ENCODE results near the gene IER5L.

GRCh38 chr9:129136446-129137035 lies 41.5 kb downstream of the IER5L start:
- TF ChIP-seq CTCF (IDR thresholded peaks at IDR 0.05), result no peak
- TF ChIP-seq, protein P1, sequence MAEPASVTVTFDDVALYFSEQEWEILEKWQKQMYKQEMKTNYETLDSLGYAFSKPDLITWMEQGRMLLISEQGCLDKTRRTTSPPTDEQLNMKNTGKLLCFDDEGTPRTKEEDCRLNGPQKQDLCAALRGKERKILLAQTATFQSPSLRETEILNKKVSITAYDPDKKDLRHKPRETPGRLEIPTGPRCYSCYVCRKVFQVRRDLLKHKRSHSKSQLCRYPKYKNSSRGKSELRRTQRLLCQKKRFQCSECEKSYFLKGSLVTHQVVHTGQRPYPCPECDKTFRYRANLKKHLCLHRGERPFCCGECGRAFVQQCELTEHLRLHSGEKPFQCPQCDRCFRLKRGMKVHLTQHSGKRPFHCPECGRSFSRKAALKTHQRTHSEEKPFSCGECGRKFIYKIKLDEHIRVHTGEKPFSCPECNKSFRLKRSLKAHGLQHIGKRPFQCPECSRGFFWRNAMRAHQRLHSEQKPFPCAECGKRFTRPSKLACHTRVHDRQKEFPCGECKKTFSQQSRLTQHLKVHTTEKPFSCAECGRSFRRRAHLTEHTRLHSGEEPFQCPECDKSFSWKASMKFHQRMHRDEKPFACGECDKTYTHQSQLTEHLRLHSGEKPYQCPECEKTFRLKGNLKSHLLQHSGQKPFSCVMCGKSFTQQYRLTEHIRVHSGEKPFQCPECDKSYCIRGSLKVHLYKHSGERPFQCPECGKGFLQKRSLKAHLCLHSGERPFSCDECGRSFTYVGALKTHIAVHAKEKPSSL (CRISPR knock-in tag; conservative IDR thresholded peaks at IDR 0.05), result no peak
- TF ChIP-seq, protein P2, sequence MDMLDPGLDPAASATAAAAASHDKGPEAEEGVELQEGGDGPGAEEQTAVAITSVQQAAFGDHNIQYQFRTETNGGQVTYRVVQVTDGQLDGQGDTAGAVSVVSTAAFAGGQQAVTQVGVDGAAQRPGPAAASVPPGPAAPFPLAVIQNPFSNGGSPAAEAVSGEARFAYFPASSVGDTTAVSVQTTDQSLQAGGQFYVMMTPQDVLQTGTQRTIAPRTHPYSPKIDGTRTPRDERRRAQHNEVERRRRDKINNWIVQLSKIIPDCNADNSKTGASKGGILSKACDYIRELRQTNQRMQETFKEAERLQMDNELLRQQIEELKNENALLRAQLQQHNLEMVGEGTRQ (CRISPR knock-in tag; IDR thresholded peaks at IDR 0.05), result no peak
- TF ChIP-seq ZNF423 (CRISPR knock-in tag; IDR thresholded peaks at IDR 0.05), result no peak
